OCI-LY1 (cell line): ENCODE data around the gene TENM4.

Source experiments
- H2AFZ ChIP-seq: fragments of 200-600 bp; sonication (generic), shearing (Covaris generic); 2 replicates; pipeline ENCODE4 v1.6.0; 2014; ENCODE audit warnings: antibody characterized with exemption, mild to moderate bottlenecking, low read length
- H3F3A ChIP-seq: fragments of 200-600 bp; sonication (generic), shearing (Covaris generic); 2 replicates; pipeline ENCODE4 v1.6.0; 2014; ENCODE audit warnings: mild to moderate bottlenecking, antibody characterized with exemption, low read length, moderate library complexity; ENCODE audit not compliant: insufficient read depth
- H3K27ac ChIP-seq: fragments of 200-600 bp; sonication (generic); 2 replicates; pipeline ENCODE4 v1.5.1; 2014; ENCODE audit warnings: low read length, mixed run types, mild to moderate bottlenecking, low read depth; ENCODE audit not compliant: poor library complexity, severe bottlenecking
- H3K27me3 ChIP-seq: fragments of 200-600 bp; sonication (generic); 2 replicates; pipeline ENCODE4 v1.6.0; 2014; ENCODE audit warnings: antibody characterized with exemption, mild to moderate bottlenecking, low read length, moderate library complexity; ENCODE audit not compliant: insufficient read depth
- H3K36me3 ChIP-seq: fragments of 200-600 bp; sonication (generic); 2 replicates; pipeline ENCODE4 v1.6.1; 2014; ENCODE audit warnings: mild to moderate bottlenecking, antibody characterized with exemption, low read length, moderate library complexity, mixed read lengths; ENCODE audit not compliant: insufficient read depth
- H3K4me1 ChIP-seq: fragments of 200-600 bp; sonication (generic); 2 replicates; pipeline ENCODE4 v1.5.1; 2014; ENCODE audit warnings: mild to moderate bottlenecking, low read length, moderate library complexity; ENCODE audit not compliant: insufficient read depth, severe bottlenecking
- H3K4me2 ChIP-seq: fragments of 200-600 bp; sonication (generic), shearing (Covaris generic); 2 replicates; pipeline ENCODE4 v1.6.1; 2014; ENCODE audit warnings: low read length
- H3K4me3 ChIP-seq: fragments of 200-600 bp; sonication (generic); 2 replicates; pipeline ENCODE4 v1.5.1; 2014; ENCODE audit warnings: low read length, low read depth, mild to moderate bottlenecking, mixed read lengths; ENCODE audit not compliant: poor library complexity, severe bottlenecking
- H3K79me2 ChIP-seq: fragments of 200-600 bp; shearing (Covaris generic); 2 replicates; pipeline ENCODE4 v1.6.1; 2016; ENCODE audit warnings: mixed run types, low read length, mixed read lengths; ENCODE audit not compliant: insufficient read depth
- H3K9ac ChIP-seq: fragments of 200-600 bp; sonication (generic), shearing (Covaris generic); 2 replicates; pipeline ENCODE4 v1.6.1; 2014; ENCODE audit warnings: mild to moderate bottlenecking, low read length, mixed read lengths
- H3K9me2 ChIP-seq: fragments of 200-600 bp; sonication (generic), shearing (Covaris generic); 2 replicates; pipeline ENCODE4 v1.6.1; 2014; ENCODE audit warnings: low read depth, mild to moderate bottlenecking, low read length, mixed read lengths
- H3K9me3 ChIP-seq: fragments of 200-600 bp; shearing (Covaris generic); 2 replicates; pipeline ENCODE4 v1.6.1; 2014; ENCODE audit warnings: low read length, mixed read lengths
- H4K20me1 ChIP-seq: fragments of 200-600 bp; sonication (generic), shearing (Covaris generic); 2 replicates; pipeline ENCODE4 v1.6.0; 2016; ENCODE audit warnings: mild to moderate bottlenecking, low read length; ENCODE audit not compliant: insufficient read depth
- CTCF ChIP-seq: fragments of 200-600 bp; sonication (generic), shearing (Covaris generic); IDR thresholded peaks from 2 replicates; pipeline ENCODE4 v1.5.1; 2017; ENCODE audit warnings: mild to moderate bottlenecking, antibody characterized with exemption, low read length, moderate library complexity, mixed read lengths
- EZH2 ChIP-seq: fragments of 200-600 bp; sonication (generic), shearing (Covaris generic); IDR thresholded peaks from 2 replicates; pipeline ENCODE4 v1.8.0; 2017; ENCODE audit warnings: borderline replicate concordance, mixed run types, mild to moderate bottlenecking, antibody characterized with exemption, low read length, moderate library complexity, mixed read lengths

TENM4 gene

GRCh38 chr11:79400206-79400605 lies 40.6 kb downstream of the TENM4 start:
- Histone ChIP-seq H3K9me3 (no peaks in the 10 kb centered on the region), H3K79me2 (no peaks in the 10 kb centered on the region), H3K4me1 (no peaks in the 10 kb centered on the region), H3K27me3 (no peaks in the 10 kb centered on the region), H3K4me3 (no peak overlapping the region), H3F3A (no peaks in the 10 kb centered on the region), H3K36me3 (no peaks in the 10 kb centered on the region), H3K9ac (no peak overlapping the region), H2AFZ (no peak overlapping the region), H3K4me2 (no peak overlapping the region), H4K20me1 (no peaks in the 10 kb centered on the region), H3K9me2 (no peaks in the 10 kb centered on the region), H3K27ac (no peak overlapping the region)
- TF ChIP-seq EZH2: no peak
- TF ChIP-seq CTCF: no peak

GRCh38 chr11:79397252-79397651 lies 43.6 kb downstream of the TENM4 start:
- Histone ChIP-seq H3K4me3 (no peak overlapping the region), H3K79me2 (no peaks in the 10 kb centered on the region), H3K9me3 (no peaks in the 10 kb centered on the region), H3K36me3 (no peaks in the 10 kb centered on the region), H3K4me1 (no peaks in the 10 kb centered on the region), H3K9ac (no peak overlapping the region), H4K20me1 (no peaks in the 10 kb centered on the region), H3K4me2 (no peak overlapping the region), H3K9me2 (no peaks in the 10 kb centered on the region), H3K27ac (no peak overlapping the region), H2AFZ (no peak overlapping the region), H3F3A (no peaks in the 10 kb centered on the region), H3K27me3 (no peaks in the 10 kb centered on the region)
- TF ChIP-seq EZH2 (no peak), CTCF (no peak)

- Histone ChIP-seq H3K9me2 (no peaks in the 10 kb centered on the region), H3K4me3 (no peak overlapping the region), H3K27ac (no peak overlapping the region), H3K4me1 (no peaks in the 10 kb centered on the region), H2AFZ (no peak overlapping the region), H3K9ac (no peak overlapping the region), H3K4me2 (no peak overlapping the region), H3K9me3 (no peaks in the 10 kb centered on the region), H3K79me2 (no peaks in the 10 kb centered on the region), H3F3A (no peaks in the 10 kb centered on the region), H3K36me3 (no peaks in the 10 kb centered on the region), H4K20me1 (no peaks in the 10 kb centered on the region), H3K27me3 (no peaks in the 10 kb centered on the region)
- TF ChIP-seq EZH2 (no peak), CTCF (no peak)
These were observed 44.2 kb downstream of the TENM4 start for GRCh38 chr11:79396674-79397073.
